Measurements from ENCODE around the gene SLX9. TPM values are rescaled to one million over a fixed set of nuclear protein-coding genes. Genes with fewer than 3 reads are reported as not detected.

The SLX9 gene
- total RNA-seq, 1 experiment from 2014 or later: 74.3 TPM

GRCh38 chr21:44958471-44959191 lies 18.8 kb downstream of the SLX9 start:
- H3K4me2 ChIP-seq (ENCODE audit: insufficient read depth, insufficient read length, low read length): no peak overlapping the region

More at GRCh38 chr21:44958471-44959191, 18.8 kb downstream of the SLX9 start:
- Mint-ChIP-seq H3K27ac (peak overlapping the region; percentile 51 to 95 (median 89); a peak in 5 of 7 replicates), H3K9me3 (no peaks in the 10 kb centered on the region), H3K27me3 (ENCODE audit: low read depth) (no peaks in the 10 kb centered on the region), H3K4me1 (peaks cover 5 to 6% of the 10 kb centered on the region in 2 experiments), H3K4me3 (no peak overlapping the region), H3K36me3 (ENCODE audit: insufficient read depth in 1 of 3, low read depth in 3 of 3) (peaks cover 26 to 72% (median 65%) of the 10 kb centered on the region in 3 experiments; a peak in 6 of 7 replicates)
- Histone ChIP-seq H3K23ac (ENCODE audit: insufficient read length, low read depth, low read length) (no peak overlapping the region), H3K4me1 (ENCODE audit: insufficient read depth, low read length) (no peaks in the 10 kb centered on the region), H3K56ac (ENCODE audit: insufficient read length, low read depth, low read length) (no peak overlapping the region), H3K18ac (ENCODE audit: insufficient read length, low read depth, low read length) (no peak overlapping the region), H3K9ac (ENCODE audit: extremely low read depth, insufficient read length, low read length) (no peak overlapping the region), H3K4ac (ENCODE audit: low read depth, low read length) (no peak overlapping the region), H3K23me2 (ENCODE audit: insufficient read length, low read depth, low read length, poor library complexity, severe bottlenecking) (no peaks in the 10 kb centered on the region), H4K8ac (replicated peaks; ENCODE audit: insufficient read length, low read depth, low read length) (no peak overlapping the region), H3K79me1 (ENCODE audit: insufficient read depth, low read depth, low read length, poor library complexity, severe bottlenecking) (peaks cover 8% of the 10 kb centered on the region), H3K27ac (ENCODE audit: insufficient read length, low read depth, low read length) (no peak overlapping the region), H2BK20ac (ENCODE audit: low read depth, low read length, poor library complexity, severe bottlenecking) (no peak overlapping the region), H4K20me1 (ENCODE audit: control insufficient read depth, insufficient read depth, insufficient read length) (no peaks in the 10 kb centered on the region), H3K79me2 (ENCODE audit: insufficient read depth, low read length) (peaks cover 16% of the 10 kb centered on the region; the same call in 1 of the 2 replicates), H3K27me3 (ENCODE audit: insufficient read depth, low read length) (no peaks in the 10 kb centered on the region), H4K91ac (ENCODE audit: insufficient read length, low read depth, low read length) (no peak overlapping the region), H3K14ac (ENCODE audit: insufficient read depth, low read length) (no peak overlapping the region), H2BK5ac (ENCODE audit: insufficient read length, low read length) (no peak overlapping the region), H2AFZ (ENCODE audit: low read length) (no peak overlapping the region), H3T11ph (ENCODE audit: low read length) (no peak overlapping the region), H2BK15ac (ENCODE audit: low read depth, low read length) (no peak overlapping the region), H2BK120ac (ENCODE audit: low read depth, low read length, poor library complexity, severe bottlenecking) (no peak overlapping the region), H2AK5ac (ENCODE audit: insufficient read length, low read length) (no peak overlapping the region), H3K9me3 (ENCODE audit: control insufficient read depth, low read depth, low read length) (no peaks in the 10 kb centered on the region), H4K5ac (ENCODE audit: insufficient read length, low read depth, low read length) (no peak overlapping the region), H2BK12ac (ENCODE audit: insufficient read length, low read depth, low read length) (no peak overlapping the region)
- no CpG with 5 or more reads among the region's 28 CpGs for WGBS (ENCODE audit: extremely low coverage, insufficient read length, low lambda C conversion rate)
- DNase-seq: no peak
- TF ChIP-seq CTCF (conservative IDR thresholded peaks at IDR 0.05): no peak
